Mononuclear cell (primary cell): Measurements from ENCODE around the gene CA9. TPM values are rescaled to one million over a fixed set of nuclear protein-coding genes. Genes with fewer than 3 reads are reported as not detected.
"Not testable (repeated sequence)": the region's sequence is repeated elsewhere in the genome, so short reads cannot be mapped to it uniquely, and the experiment has no call there.

Experiments used
- H3K27me3 ChIP-seq: 2 replicates; pipeline ENCODE4 v1.6.0; 2011; ENCODE audit warnings: low read length, control low read depth; ENCODE audit not compliant: insufficient read depth
- H3K4me1 ChIP-seq: 2 replicates; pipeline ENCODE4 v1.5.1; 2011; ENCODE audit warnings: mild to moderate bottlenecking, low read length, control low read depth; ENCODE audit not compliant: insufficient read depth
- H3K4me3 ChIP-seq: 2 replicates; pipeline ENCODE4 v1.5.1; 2011; ENCODE audit warnings: mild to moderate bottlenecking, low read length, moderate library complexity
- H3K9me3 ChIP-seq: 2 replicates; pipeline ENCODE4 v1.5.1; 2011; ENCODE audit warnings: low read depth, mild to moderate bottlenecking, control low read depth, low read length
- total RNA-seq: library from RNA; depleted of rRNA; stranded (reverse); fragments of >200 nt; gene quantifications from one replicate; pipeline ENCODE4 v1.2.3, GENCODE V29; 2012

CA9 gene
- total RNA-seq = not detected

DNA sequence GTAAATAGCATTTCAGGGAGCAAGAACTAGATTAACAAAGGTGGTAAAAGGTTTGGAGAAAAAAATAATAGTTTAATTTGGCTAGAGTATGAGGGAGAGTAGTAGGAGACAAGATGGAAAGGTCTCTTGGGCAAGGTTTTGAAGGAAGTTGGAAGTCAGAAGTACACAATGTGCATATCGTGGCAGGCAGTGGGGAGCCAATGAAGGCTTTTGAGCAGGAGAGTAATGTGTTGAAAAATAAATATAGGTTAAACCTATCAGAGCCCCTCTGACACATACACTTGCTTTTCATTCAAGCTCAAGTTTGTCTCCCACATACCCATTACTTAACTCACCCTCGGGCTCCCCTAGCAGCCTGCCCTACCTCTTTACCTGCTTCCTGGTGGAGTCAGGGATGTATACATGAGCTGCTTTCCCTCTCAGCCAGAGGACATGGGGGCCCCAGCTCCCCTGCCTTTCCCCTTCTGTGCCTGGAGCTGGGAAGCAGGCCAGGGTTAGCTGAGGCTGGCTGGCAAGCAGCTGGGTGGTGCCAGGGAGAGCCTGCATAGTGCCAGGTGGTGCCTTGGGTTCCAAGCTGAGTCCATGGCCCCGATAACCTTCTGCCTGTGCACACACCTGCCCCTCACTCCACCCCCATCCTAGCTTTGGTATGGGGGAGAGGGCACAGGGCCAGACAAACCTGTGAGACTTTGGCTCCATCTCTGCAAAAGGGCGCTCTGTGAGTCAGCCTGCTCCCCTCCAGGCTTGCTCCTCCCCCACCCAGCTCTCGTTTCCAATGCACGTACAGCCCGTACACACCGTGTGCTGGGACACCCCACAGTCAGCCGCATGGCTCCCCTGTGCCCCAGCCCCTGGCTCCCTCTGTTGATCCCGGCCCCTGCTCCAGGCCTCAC lies at the start of gene CA9:
CA9 (plus strand) TSS at position 797 of the 893 bp plus-strand sequence; CDS start at position 829, 32 bp downstream.
- Histone ChIP-seq H3K4me1 (peaks cover 13% of the 10 kb centered on the region), H3K27me3 (peaks cover 2% of the 10 kb centered on the region), H3K9me3 (no peaks in the 10 kb centered on the region), H3K4me3 (no peak within 1 kb of the TSS)

DNA sequence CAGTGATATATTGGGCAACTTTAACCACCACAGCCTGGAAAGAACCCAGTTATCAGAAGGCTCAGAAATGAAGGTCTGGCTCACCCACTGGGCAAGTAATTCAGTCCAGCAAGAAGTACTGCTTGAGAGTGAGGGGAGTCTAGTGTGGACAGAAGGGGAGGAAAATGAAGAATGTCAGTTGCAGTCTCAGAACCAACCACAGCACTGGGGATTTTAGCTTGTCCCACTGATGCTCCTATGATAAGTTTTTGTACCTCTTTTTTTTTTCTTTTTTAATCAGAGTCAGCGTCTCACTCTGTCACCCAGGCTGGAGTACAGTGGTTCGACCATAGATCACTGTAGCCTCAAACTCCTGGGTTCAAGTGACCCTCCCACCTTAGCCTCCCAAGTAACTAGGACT lies 46.2 kb upstream of the CA9 start:
- Histone ChIP-seq H3K4me3 (no peak overlapping the region), H3K27me3 (no peaks in the 10 kb centered on the region), H3K9me3 (no peaks in the 10 kb centered on the region), H3K4me1 (peaks cover 4% of the 10 kb centered on the region)

DNA sequence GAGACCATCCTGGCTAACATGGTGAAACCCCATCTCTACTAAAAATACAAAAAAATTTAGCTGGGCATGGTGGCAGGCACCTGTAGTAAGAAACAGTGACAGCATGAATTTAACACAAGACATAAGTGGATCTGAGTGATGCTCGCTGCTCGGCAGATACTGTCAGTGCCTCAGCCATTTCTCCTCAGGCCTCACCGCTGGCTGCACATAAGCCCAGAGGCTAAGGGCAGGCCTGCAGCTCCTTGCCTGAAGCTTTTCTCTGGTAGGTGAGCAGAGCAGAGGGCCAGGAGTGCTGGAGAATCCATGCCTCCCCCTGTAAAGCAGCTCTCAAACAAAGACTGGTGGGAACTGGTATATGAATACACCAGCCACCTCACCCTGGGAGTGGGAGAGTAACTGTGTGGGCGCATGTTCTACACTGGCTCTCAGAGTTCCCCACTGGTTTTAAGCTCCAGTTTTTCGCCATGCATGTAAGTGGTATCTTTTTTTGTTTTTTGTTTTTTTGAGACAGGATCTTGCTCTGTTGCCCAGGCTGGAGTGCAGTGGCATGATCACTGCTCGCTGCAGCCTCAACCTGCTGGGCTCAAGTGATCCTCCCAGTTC lies 45.2 kb upstream of the CA9 start:
- Histone ChIP-seq H3K27me3 (no peaks in the 10 kb centered on the region), H3K4me1 (peaks cover 4% of the 10 kb centered on the region), H3K4me3 (no peak overlapping the region), H3K9me3 (no peaks in the 10 kb centered on the region)

DNA sequence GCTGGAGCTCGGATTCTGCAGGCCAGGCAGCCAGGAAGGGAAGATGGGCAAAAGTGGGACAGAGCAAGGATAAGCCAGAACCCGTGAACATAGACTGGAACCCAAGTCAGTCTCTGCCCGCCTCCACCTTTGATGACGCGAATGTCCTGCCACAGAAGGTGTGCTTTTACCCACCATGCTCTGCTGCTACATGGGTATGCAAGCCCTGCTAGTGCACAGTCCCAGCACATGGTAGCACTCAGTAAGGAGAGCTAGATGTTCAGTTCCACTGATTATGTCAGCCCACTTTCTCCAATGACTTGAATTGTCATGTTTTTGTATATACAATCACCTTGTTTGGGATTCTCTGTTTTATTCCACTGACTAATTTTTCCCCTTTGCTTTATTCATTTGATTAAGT lies 44.1 kb upstream of the CA9 start:
- H3K4me1 ChIP-seq = peaks cover 9% of the 10 kb centered on the region
- no peaks in the 10 kb centered on the region for H3K9me3 ChIP-seq
- H3K4me3 ChIP-seq = no peak overlapping the region
- no peaks in the 10 kb centered on the region for H3K27me3 ChIP-seq

DNA sequence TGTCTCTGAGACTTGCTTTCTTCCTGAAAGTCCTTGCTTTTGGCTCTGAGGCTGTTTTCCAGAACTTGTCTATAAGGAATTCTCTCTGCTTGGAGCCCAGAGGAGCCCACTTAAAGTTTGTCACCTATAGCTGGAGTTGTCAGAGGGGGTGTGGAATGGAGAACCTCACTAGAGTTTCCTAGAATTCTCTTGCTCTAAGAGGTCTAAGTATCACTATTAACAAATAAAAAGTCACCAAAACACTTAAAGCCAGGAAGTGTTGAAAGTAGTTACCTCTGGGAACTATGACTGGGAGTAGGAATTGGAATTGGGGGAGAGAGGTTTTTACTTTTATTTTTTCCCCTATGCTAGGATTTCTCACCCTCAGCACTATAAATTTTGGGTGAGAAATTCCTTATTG lies 38.0 kb upstream of the CA9 start:
- peaks cover 67% of the 10 kb centered on the region for H3K4me1 ChIP-seq
- no peaks in the 10 kb centered on the region for H3K9me3 ChIP-seq
- no peaks in the 10 kb centered on the region for H3K27me3 ChIP-seq
- H3K4me3 ChIP-seq = no peak overlapping the region

DNA sequence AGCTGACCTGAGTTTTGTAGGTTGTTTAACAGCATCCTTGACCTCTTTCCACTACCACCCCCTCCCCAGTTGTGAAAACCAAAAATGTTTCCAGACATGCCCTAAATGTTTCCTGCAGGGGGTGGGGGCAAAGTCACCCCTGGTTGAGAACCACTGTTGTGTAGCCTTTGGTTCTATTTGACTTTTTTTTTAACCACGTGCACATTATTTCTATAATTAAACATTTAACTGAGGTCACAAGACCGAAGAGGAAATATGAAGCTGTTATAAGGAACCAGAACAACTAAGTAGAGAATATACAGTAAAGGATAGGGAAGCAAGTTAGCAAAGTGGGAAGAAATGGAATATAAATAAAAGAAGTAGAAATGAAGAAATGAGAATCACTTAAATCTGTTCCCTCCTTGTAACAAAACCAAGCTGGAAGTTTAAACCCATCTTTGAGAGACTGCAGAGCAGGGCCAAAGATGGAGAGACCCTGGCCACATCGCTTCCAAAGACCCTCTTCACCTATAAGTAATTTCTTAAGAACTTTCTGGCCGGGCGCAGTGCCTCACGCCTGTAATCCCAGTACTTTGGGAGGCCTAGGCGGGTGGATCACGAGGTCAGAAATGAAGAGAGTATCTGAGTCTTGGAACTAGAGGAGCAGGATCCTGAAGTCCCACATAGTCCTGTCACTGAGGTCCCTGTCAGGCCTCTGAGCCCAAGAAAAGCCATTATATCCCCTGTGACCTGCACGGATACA lies 37.4 kb upstream of the CA9 start:
- no peaks in the 10 kb centered on the region for H3K27me3 ChIP-seq
- H3K4me1 ChIP-seq = peaks cover 73% of the 10 kb centered on the region
- no peaks in the 10 kb centered on the region for H3K9me3 ChIP-seq
- H3K4me3 ChIP-seq = no peak overlapping the region

DNA sequence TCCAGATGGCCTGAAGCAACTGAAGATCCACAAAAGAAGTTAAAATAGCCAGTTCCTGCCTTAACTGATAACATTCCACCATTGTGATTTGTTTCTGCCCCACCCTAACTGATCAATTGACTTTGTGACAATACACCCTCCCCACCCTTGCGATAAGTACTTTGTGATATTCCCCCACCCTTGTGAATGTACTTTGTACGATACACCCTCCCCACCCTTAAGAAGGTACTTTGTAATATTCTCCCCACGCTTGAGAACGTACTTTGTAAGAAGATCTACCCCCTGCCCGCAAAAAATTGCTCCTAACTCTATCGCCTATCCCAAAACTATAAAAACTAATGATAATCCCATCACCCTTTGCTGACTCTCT lies 36.9 kb upstream of the CA9 start:
- not testable (repeated sequence) for H3K4me3 ChIP-seq, H3K9me3 ChIP-seq, H3K27me3 ChIP-seq
- H3K4me1 ChIP-seq = peaks cover 78% of the 10 kb centered on the region

DNA sequence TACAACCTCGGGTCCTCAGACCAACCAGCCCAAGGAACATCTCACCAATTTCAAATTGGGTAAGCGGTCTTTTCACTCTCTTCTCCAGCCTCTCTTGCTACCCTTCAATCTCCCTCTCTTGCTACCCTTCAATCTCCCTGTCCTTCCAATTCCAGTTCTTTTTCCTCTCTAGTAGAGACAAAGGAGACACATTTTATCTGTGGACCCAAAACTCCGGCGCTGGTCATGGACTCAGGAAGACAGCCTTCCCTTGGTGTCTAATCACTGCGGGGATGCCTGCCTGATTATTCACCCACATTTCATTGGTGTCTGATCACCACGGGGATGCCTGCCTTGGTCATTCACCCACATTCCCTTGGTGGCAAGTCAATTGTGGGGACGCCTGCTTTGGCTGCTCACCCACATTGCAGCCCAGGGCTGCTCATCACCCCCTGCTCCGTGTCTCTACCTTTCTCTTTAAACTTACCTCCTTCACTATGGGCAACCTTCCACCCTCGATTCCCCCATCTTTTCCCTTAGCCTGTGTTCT lies 36.2 kb upstream of the CA9 start:
- not testable (repeated sequence) for H3K9me3 ChIP-seq, H3K4me3 ChIP-seq, H3K27me3 ChIP-seq
- H3K4me1 ChIP-seq = peaks cover 85% of the 10 kb centered on the region

DNA sequence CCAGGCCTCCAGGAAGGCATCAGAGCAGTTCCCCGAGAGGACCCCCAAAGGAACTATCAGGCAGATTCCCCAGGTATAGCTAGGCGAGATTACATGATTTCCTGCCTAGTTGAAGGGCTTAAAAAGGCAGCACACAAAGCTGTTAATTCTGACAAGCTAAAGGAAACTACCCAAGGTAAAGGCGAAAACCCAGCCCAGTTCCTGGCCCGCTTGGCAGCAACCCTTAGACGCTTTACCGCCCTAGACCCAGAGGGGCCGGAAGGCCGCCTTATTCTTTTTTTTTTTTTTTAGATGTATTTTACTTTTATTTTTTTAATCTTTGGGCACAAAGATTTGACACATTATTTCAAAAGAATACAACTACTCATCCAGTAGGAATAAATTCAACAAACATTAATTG lies 35.0 kb upstream of the CA9 start:
- not testable (repeated sequence) for H3K4me3 ChIP-seq, H3K9me3 ChIP-seq, H3K27me3 ChIP-seq
- H3K4me1 ChIP-seq = peaks cover 96% of the 10 kb centered on the region

DNA sequence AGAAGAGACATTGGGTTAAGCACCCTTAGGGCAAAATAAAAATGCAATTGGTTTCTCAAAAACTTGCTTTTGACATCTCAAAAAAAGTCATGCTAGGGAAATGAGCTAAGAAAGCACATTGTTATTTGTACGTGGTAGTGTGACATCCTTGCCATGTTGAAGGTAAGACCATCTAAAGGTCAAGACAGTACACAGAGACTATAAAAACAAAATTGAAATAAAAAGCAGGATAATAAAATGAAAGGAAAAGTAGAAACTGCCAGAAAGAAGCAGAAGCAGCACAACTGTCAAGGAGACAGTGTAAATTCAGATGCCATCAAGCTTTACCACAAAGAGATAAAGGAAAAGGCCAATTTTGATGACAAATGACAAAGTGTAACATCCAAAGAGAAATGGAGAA lies 34.5 kb upstream of the CA9 start:
- H3K9me3 ChIP-seq, H3K27me3 ChIP-seq, H3K4me3 ChIP-seq: not testable (repeated sequence)
- peaks cover 98% of the 10 kb centered on the region for H3K4me1 ChIP-seq

DNA sequence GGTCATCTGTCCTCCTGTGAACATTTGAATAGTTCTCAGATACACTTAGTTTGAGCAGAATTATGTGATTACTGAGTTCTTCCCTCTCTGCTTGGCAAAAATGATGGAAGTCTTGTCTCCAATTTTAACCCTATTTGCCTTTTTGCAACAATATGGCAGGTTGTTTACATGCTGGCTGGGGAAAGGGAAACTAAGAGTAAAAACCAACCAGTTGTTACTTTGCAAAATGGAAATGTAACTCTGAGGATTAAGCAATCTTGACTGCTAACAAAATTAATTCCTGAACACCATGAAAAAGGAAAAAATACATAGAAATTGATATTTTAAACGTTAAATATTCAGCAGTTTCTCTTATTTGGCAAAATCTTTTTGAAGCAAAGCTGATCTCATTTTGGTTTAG lies 34.1 kb upstream of the CA9 start:
- Histone ChIP-seq H3K9me3 (no peaks in the 10 kb centered on the region), H3K4me1 (peaks cover 98% of the 10 kb centered on the region), H3K4me3 (no peak overlapping the region), H3K27me3 (no peaks in the 10 kb centered on the region)

DNA sequence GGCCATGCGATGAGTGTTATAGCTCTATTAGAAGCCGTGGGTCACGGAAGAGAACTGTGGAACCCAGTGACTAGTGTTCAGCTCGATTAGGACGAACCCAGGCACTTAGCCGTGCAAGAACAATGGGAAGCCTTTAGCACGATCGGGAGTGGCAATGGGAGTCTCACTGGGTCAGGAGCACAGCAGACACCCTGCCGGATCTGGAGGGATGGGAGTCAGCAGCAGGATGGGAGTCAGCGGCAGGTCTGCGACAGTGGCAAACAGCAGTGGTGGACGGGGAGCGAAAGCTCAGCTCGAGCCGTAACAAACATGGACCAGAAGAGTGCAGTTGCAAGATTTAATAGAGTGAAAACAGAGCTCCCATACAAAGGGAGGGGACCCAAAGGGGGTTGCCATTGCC lies 33.3 kb upstream of the CA9 start:
- H3K4me3 ChIP-seq, H3K9me3 ChIP-seq, H3K27me3 ChIP-seq: not testable (repeated sequence)
- H3K4me1 ChIP-seq = peaks cover 98% of the 10 kb centered on the region

DNA sequence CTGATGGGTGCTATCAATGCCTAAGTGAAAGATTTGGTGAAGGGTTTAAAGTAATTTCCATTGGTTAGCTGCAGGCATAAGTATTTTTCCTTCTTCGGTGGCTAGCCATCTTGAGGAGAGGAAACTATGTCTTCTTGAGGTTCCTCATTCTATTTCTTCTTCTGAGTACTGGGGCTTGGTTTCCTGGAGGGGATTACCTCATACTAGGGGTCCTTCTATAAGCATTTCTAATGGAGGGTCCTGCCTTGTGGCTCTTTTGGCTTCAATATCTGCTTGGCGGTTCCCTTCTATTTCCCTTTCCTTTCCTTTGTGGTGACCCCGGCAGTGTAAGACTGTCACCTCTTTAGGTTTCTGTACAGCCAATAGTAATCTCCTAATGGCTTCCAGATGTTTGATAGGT lies 32.2 kb upstream of the CA9 start:
- not testable (repeated sequence) for H3K4me3 ChIP-seq, H3K27me3 ChIP-seq, H3K9me3 ChIP-seq
- H3K4me1 ChIP-seq = peaks cover 97% of the 10 kb centered on the region

DNA sequence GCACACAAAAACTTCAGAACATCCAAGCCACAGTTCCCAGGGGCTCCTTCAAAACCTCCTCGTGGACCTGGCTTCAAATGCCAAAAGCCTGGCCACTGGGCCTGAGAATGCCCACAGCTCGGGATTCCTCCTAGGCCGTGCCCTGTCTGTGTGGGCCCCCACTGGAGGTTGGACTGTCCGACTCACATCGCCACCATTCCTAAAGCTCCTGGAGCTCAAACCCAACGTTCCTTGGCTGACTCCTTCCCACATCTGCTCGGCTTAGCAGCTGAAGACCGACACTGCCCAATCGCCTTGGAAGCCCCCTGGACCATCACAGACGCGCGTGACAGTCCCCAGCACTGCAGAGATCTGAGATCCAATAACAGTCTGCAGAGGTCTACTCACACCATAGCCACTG lies 30.7 kb upstream of the CA9 start:
- no peaks in the 10 kb centered on the region for H3K9me3 ChIP-seq
- H3K4me1 ChIP-seq = peaks cover 95% of the 10 kb centered on the region
- H3K27me3 ChIP-seq = no peaks in the 10 kb centered on the region
- H3K4me3 ChIP-seq = no peak overlapping the region

DNA sequence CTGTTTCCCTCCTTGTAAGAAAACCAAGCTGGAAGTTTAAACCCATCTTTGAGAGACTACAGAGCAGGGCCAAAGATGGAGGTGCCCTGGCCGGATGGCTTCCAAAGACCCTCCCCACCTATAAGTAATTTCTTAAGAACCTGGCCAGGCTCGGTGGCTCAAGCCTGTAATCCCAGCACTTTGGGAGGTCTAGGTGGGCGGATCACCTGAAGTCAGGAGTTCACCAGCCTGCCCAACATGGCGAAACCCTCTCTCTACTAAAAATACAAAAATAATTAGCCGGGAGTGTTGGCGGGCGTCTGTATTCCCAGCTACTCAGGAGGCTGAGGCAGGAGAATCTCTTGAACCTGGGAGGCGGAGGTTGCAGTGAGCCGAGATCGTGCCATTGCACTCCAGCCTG lies 28.0 kb upstream of the CA9 start:
- Histone ChIP-seq H3K4me3 (peak overlapping the region; percentile 51), H3K4me1 (peaks cover 92% of the 10 kb centered on the region)
- not testable (repeated sequence) for H3K27me3 ChIP-seq, H3K9me3 ChIP-seq
